T-helper 22 cell (primary cell): Measurements from ENCODE around the gene SDC1.

Source experiments
- DNase-seq: peaks from one replicate; pipeline ENCODE4 v3.0.0-alpha.2; 2020; ENCODE audit warnings: low read depth

The SDC1 gene

GRCh38 chr2:20183373-20183772 is 41.6 kb downstream of the SDC1 start:
- DNase-seq: no peak

- no peak for DNase-seq
These were observed 42.5 kb downstream of the SDC1 start for GRCh38 chr2:20182241-20182931.

- no peak for DNase-seq
These were observed 43.2 kb downstream of the SDC1 start for GRCh38 chr2:20181761-20182160.

- no peak for DNase-seq
These were observed 44.0 kb downstream of the SDC1 start for GRCh38 chr2:20180676-20181648.

GRCh38 chr2:20179755-20180594 is 45.0 kb downstream of the SDC1 start:
- no peak for DNase-seq

- DNase-seq: no peak
These were observed 45.5 kb downstream of the SDC1 start for GRCh38 chr2:20179466-20179754.

- DNase-seq: no peak
These were observed 46.1 kb downstream of the SDC1 start for GRCh38 chr2:20178666-20179465.

GRCh38 chr2:20178249-20178607 is 46.7 kb downstream of the SDC1 start:
- no peak for DNase-seq

GRCh38 chr2:20177556-20178248 is 47.2 kb downstream of the SDC1 start:
- DNase-seq: no peak

- no peak for DNase-seq
These were observed 48.2 kb downstream of the SDC1 start for GRCh38 chr2:20176760-20177159.

GRCh38 chr2:20175931-20176330 is 49.0 kb downstream of the SDC1 start:
- no peak for DNase-seq

- no peak for DNase-seq
These were observed 49.7 kb downstream of the SDC1 start for GRCh38 chr2:20175267-20175666.

- DNase-seq: no peak
These were observed 50.5 kb downstream of the SDC1 start for GRCh38 chr2:20174410-20174809.

- DNase-seq: no peak
These were observed 51.2 kb downstream of the SDC1 start for GRCh38 chr2:20173496-20174402.

GRCh38 chr2:20173064-20173463 is 51.9 kb downstream of the SDC1 start:
- DNase-seq: no peak

GRCh38 chr2:20172273-20173055 is 52.5 kb downstream of the SDC1 start:
- DNase-seq: no peak

- DNase-seq: no peak
These were observed 53.4 kb downstream of the SDC1 start for GRCh38 chr2:20171445-20171977.

- no peak for DNase-seq
These were observed 54.2 kb downstream of the SDC1 start for GRCh38 chr2:20170704-20171250.
